Liver (tissue), 3 donors: ENCODE results near the gene C14orf180.

ENCODE experiments used
- EGR1 ChIP-seq, 2 donors: IDR thresholded peaks; 2 replicates each; pipeline ENCODE4 v1.6.1; 2016 to 2018; ENCODE audit warnings: antibody characterized with exemption in 2 of 2, low read depth in 2 of 2
- FOXA1 ChIP-seq: IDR thresholded peaks from 2 replicates; pipeline ENCODE4 v1.6.1; 2016; ENCODE audit warnings: antibody characterized with exemption
- RAD21 ChIP-seq, 2 donors: IDR thresholded peaks; 2 replicates each; pipeline ENCODE4 v1.6.1; 2016; ENCODE audit warnings: antibody characterized with exemption in 2 of 2, mild to moderate bottlenecking in 2 of 2
- SP1 ChIP-seq: IDR thresholded peaks from 2 replicates; pipeline ENCODE4 v1.6.1; 2018; ENCODE audit warnings: antibody characterized with exemption, mild to moderate bottlenecking
- TAF1 ChIP-seq: conservative IDR thresholded peaks from 2 replicates; pipeline ENCODE4 v1.6.1; 2016; ENCODE audit warnings: antibody characterized with exemption, mild to moderate bottlenecking
- YY1 ChIP-seq: IDR thresholded peaks from 2 replicates; pipeline ENCODE4 v1.6.1; 2016; ENCODE audit warnings: antibody characterized with exemption, mild to moderate bottlenecking
- TF ChIP-seq, protein P1 (sequence below): fragments of 150-350 bp; IDR thresholded peaks from 2 replicates; pipeline ENCODE4 v1.5.1; 2017; ENCODE audit warnings: improper control_type of control experiment, low read depth, low read length; ENCODE audit not compliant: missing input control
- TF ChIP-seq, protein P2 (sequence below): IDR thresholded peaks from 2 replicates; pipeline ENCODE4 v1.6.1; 2016; ENCODE audit warnings: antibody characterized with exemption
- TF ChIP-seq, protein P3 (sequence below): IDR thresholded peaks from 2 replicates; pipeline ENCODE4 v1.6.1; 2016; ENCODE audit warnings: antibody characterized with exemption
- donor health status: healthy.
- donor health status: healthy.

DNA sequence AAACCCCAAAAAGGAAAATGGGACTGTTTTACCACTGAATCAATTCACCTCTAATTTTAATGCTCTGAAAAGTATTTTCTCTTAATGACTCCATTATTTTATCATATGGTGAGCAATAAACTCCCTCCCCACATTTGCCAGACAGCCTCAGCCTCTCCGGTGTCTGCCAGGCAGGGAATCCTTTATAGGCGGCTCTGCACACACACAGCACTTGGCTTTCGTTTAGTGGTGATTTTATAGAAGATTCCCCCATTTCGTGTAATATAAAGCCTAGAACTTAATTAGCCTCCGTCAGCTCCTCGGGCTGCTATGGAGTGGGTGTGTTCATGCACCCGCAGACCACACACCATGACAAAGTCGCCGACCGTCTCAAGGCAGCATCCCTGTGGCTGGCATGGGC lies 10.1 kb upstream of the C14orf180 start:
- no peak for TF ChIP-seq EGR1 (IDR thresholded peaks at IDR 0.05; ENCODE audit: low read depth in 2 of 2)
- TF ChIP-seq, protein P1, sequence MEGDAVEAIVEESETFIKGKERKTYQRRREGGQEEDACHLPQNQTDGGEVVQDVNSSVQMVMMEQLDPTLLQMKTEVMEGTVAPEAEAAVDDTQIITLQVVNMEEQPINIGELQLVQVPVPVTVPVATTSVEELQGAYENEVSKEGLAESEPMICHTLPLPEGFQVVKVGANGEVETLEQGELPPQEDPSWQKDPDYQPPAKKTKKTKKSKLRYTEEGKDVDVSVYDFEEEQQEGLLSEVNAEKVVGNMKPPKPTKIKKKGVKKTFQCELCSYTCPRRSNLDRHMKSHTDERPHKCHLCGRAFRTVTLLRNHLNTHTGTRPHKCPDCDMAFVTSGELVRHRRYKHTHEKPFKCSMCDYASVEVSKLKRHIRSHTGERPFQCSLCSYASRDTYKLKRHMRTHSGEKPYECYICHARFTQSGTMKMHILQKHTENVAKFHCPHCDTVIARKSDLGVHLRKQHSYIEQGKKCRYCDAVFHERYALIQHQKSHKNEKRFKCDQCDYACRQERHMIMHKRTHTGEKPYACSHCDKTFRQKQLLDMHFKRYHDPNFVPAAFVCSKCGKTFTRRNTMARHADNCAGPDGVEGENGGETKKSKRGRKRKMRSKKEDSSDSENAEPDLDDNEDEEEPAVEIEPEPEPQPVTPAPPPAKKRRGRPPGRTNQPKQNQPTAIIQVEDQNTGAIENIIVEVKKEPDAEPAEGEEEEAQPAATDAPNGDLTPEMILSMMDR, result no peak
- TF ChIP-seq TAF1, result no peak
- no peak for TF ChIP-seq SP1
- TF ChIP-seq FOXA1, result no peak
- TF ChIP-seq, protein P2, sequence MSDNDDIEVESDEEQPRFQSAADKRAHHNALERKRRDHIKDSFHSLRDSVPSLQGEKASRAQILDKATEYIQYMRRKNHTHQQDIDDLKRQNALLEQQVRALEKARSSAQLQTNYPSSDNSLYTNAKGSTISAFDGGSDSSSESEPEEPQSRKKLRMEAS, result no peak
- TF ChIP-seq RAD21 (IDR thresholded peaks at IDR 0.05), result no peak
- no peak for TF ChIP-seq YY1
- TF ChIP-seq, protein P3, sequence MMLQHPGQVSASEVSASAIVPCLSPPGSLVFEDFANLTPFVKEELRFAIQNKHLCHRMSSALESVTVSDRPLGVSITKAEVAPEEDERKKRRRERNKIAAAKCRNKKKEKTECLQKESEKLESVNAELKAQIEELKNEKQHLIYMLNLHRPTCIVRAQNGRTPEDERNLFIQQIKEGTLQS, result no peak
